Adrenal gland (tissue), 12 donors: ENCODE data around the gene GPRC5D. TPM values are rescaled to one million over a fixed set of nuclear protein-coding genes. Genes with fewer than 3 reads are reported as not detected.

ENCODE experiments used
- DNase-seq, 7 donors: peaks; one replicate each; pipeline ENCODE4 v3.0.0-alpha.2; 2019 to 2020
- H3K27ac ChIP-seq, 5 donors: fragments of 200-600 bp; sonication (generic) in 4 of 5; 1 replicate in 3 of 5; 2 replicates in 2 of 5; pipeline versions ENCODE4 v1.5.1 to v1.8.0; 2016 to 2020; ENCODE audit warnings: mild to moderate bottlenecking in 1 of 5
- H3K27me3 ChIP-seq: fragments of 200-600 bp; 2 replicates; pipeline ENCODE4 v1.8.0; 2021
- H3K36me3 ChIP-seq, 2 donors: fragments of 200-600 bp; replicated peaks in 1 of 2; 1 replicate in 1 of 2; 2 replicates in 1 of 2; pipeline versions ENCODE4 v1.5.1 to v1.8.0; 2018 to 2022
- H3K4me1 ChIP-seq, 2 donors: fragments of 200-600 bp; replicated peaks in 1 of 2; 1 replicate in 1 of 2; 2 replicates in 1 of 2; pipeline versions ENCODE4 v1.5.1 to v1.8.0; 2018 to 2021
- H3K4me3 ChIP-seq, 4 donors: fragments of 200-600 bp; sonication (generic) in 3 of 4; one replicate each; pipeline ENCODE4 v1.5.1; 2016 to 2018
- H3K9me3 ChIP-seq, 3 donors: fragments of 200-600 bp; sonication (generic) in 1 of 3; replicated peaks in 1 of 3; 1 replicate in 2 of 3; 2 replicates in 1 of 3; pipeline versions ENCODE4 v1.5.1 to v1.8.0; 2016 to 2021
- CTCF ChIP-seq, 6 experiments: fragments of 450-650 bp in 4 of 6; fragments of 200-600 bp in 2 of 6; sonication (generic) in 1 of 6; IDR thresholded peaks; 1 replicate in 5 of 6; 2 replicates in 1 of 6; pipeline versions ENCODE4 v1.5.1 to v1.8.0; 2016 to 2021; ENCODE audit warnings: antibody characterized with exemption in 6 of 6, mild to moderate bottlenecking in 2 of 6, moderate library complexity in 1 of 6
- POLR2A ChIP-seq, 2 donors: fragments of 450-650 bp; IDR thresholded peaks; one replicate each; pipeline ENCODE4 v1.6.1; 2017; ENCODE audit warnings: antibody characterized with exemption in 2 of 2, mild to moderate bottlenecking in 2 of 2, moderate library complexity in 1 of 2
- WGBS, 4 donors: extraction: QIAGEN DNeasy Blood & Tissue Kit in 2 of 4; methylation state at CpG; one replicate each; pipeline versions ENCODE4 v1.1.5 to v1.1.7; 2013 to 2017; 5-methylcytosine and 5-hydroxymethylcytosine counted together
- intact Hi-C, 2 donors: fragments of 100-400 bp; cut with DNase I; formaldehyde crosslinking; loops; one replicate each; pipeline versions ENCODE4 v1.14.1 to v1.15.0; 2022 to 2023
- polyA plus RNA-seq, 3 donors: library from polyadenylated mRNA; stranded (reverse); fragments of 200-250 nt in 2 of 3; fragments of 350-450 nt in 1 of 3; fragmentation: Illumina TruSeq in 1 of 3; extraction: RNeasy Lipid Tissue Mini Kit (QIAGEN cat#74804) in 1 of 3; gene quantifications; one replicate each; pipeline ENCODE4 v1.2.3, GENCODE V29; 2013 to 2014
- total RNA-seq, 9 donors: library from RNA; depleted of rRNA in 4 of 9; stranded (reverse); fragments of >200 nt in 4 of 9; fragments of 120-200 nt in 1 of 9; fragmentation: NEBNext Ultra II Directional in 1 of 9; extraction: Animal tissue kit (Norgen Biotek cat#: 25700) in 1 of 9; gene quantifications; one replicate each; pipeline versions ENCODE4 v1.1.0 to v1.2.4, GENCODE V29; 2013 to 2023
- donor health status: healthy with polysubstance abuse.
- donor health status: Bipolar disorder and iron deficiency.
- donor health status: DM: yes; HTN: yes; CAD: no.
- donor health status: DM: no; HTN: no; CAD: no.
- donor health status: DM: no; HTN: no; CAD: no.
- donor health status: DM: yes; HTN: yes; CAD: no.

The GPRC5D gene
- total and polyA plus RNA-seq, 12 donors: 0.17 to 0.40 TPM; not detected in 10

- 85 to 89% (median 86%) methylated on average over 4 of the region's 4 CpGs for WGBS, 4 donors
- TF ChIP-seq POLR2A (IDR thresholded peaks at IDR 0.05) (no peak), CTCF (IDR thresholded peaks at IDR 0.05) (no peak)
- Histone ChIP-seq H3K4me3 (no peak overlapping the region), H3K36me3 (peaks cover 0 to 18% of the 10 kb centered on the region in 2 donors), H3K27ac (no peak overlapping the region), H3K27me3 (no peaks in the 10 kb centered on the region), H3K4me1 (no peaks in the 10 kb centered on the region), H3K9me3 (no peaks in the 10 kb centered on the region)
- DNase-seq: no peak
- intact Hi-C loops: no loop called here
Measured at GRCh38 chr12:12964255-12964654, 12.3 kb upstream of the GPRC5D start.

GRCh38 chr12:12960639-12961209 is 8.8 kb upstream of the GPRC5D start:
- no peaks in the 10 kb centered on the region for H3K27me3 ChIP-seq
- H3K4me1 ChIP-seq: no peaks in the 10 kb centered on the region
- 75 to 92% (median 84%) methylated on average over 5 of the region's 5 CpGs for WGBS, 4 donors
- H3K4me3 ChIP-seq: no peak overlapping the region
- intact Hi-C loops: no loop called here
- no peak for TF ChIP-seq POLR2A (IDR thresholded peaks at IDR 0.05)
- no peak for TF ChIP-seq CTCF (IDR thresholded peaks at IDR 0.05)
- no peaks in the 10 kb centered on the region for H3K36me3 ChIP-seq
- no peak overlapping the region for H3K27ac ChIP-seq
- DNase-seq: no peak
- H3K9me3 ChIP-seq: no peaks in the 10 kb centered on the region

- Histone ChIP-seq H3K27me3 (no peaks in the 10 kb centered on the region), H3K36me3 (no peaks in the 10 kb centered on the region), H3K9me3 (no peaks in the 10 kb centered on the region), H3K4me1 (no peaks in the 10 kb centered on the region), H3K4me3 (no peak overlapping the region), H3K27ac (no peak overlapping the region)
- no peak for DNase-seq
- intact Hi-C loops: no loop called here
- TF ChIP-seq CTCF (IDR thresholded peaks at IDR 0.05) (no peak), POLR2A (IDR thresholded peaks at IDR 0.05) (no peak)
- 76 to 79% (median 78%) methylated on average over 7 of the region's 7 CpGs for WGBS, 4 donors
Measured at GRCh38 chr12:12958886-12959285, 6.9 kb upstream of the GPRC5D start.

GRCh38 chr12:12954878-12955625 is 3.1 kb upstream of the GPRC5D start:
- no peak for TF ChIP-seq CTCF (IDR thresholded peaks at IDR 0.05)
- TF ChIP-seq POLR2A (IDR thresholded peaks at IDR 0.05): no peak
- H3K4me3 ChIP-seq: no peak overlapping the region
- intact Hi-C loops: no loop called here
- no peak overlapping the region for H3K27ac ChIP-seq
- H3K4me1 ChIP-seq: no peaks in the 10 kb centered on the region
- no peaks in the 10 kb centered on the region for H3K27me3 ChIP-seq
- H3K36me3 ChIP-seq: no peaks in the 10 kb centered on the region
- no peaks in the 10 kb centered on the region for H3K9me3 ChIP-seq
- no peak for DNase-seq
- WGBS, 4 donors: 89 to 97% (median 92%) methylated on average over 5 to 6 of the region's 6 CpGs
